K562 (cell line): ENCODE measurements around the gene SFPQ. TPM values are rescaled to one million over a fixed set of nuclear protein-coding genes. Genes with fewer than 3 reads are reported as not detected.

ENCODE experiments used
- ATAC-seq: fragments of 200-7000 bp; cut with Tn5 transposase; 3 replicates; pipeline ENCODE4 v1.9.1; 2020; ENCODE audit warnings: moderate library complexity
- BruUV-seq: library from RNA; stranded (reverse); fragments of 400-500 nt; replicated peaks from 2 replicates; lab custom pipeline; 2021; lab: Mats Ljungman, UMichigan
- CTCF ChIA-PET: fragments of 300-600 bp; formaldehyde crosslinking; extraction: SDS; loops from one replicate; lab custom pipeline; 2021; ENCODE audit warnings: low intra/inter-chr PET ratio; lab: Yijun Ruan, JAX
- POLR2A ChIA-PET: fragments of 300-600, 350-650 bp; sonication (Branson Sonifier 250); formaldehyde crosslinking; extraction: SDS; loops from one replicate; lab custom pipeline; 2021; ENCODE audit warnings: antibody characterized with exemption, inconsistent platforms; lab: Yijun Ruan, JAX
- DNase-seq, 4 experiments: peaks; one replicate each; pipeline versions ENCODE4 v3.0.0 to v3.0.0-alpha.2; 2011 to 2018; ENCODE audit warnings: low spot score in 3 of 4, mixed read lengths in 3 of 4; ENCODE audit errors: extremely low read depth in 1 of 4
- FAIRE-seq: peaks from 2 replicates; lab custom pipeline; 2011; peaks lifted over from hg19 to GRCh38; lab: Jason Lieb, UNC
- H2AFZ ChIP-seq: 2 replicates; pipeline ENCODE4 v1.6.0; 2011; ENCODE audit warnings: low read depth, low read length, control low read depth, inconsistent platforms
- H3K27ac ChIP-seq: fragments of 200-600 bp; 3 replicates; pipeline ENCODE4 v1.8.0; 2011; ENCODE audit warnings: low read depth, mild to moderate bottlenecking, control low read depth, inconsistent platforms, low read length, moderate library complexity, mixed read lengths; ENCODE audit errors: extremely low read depth
- H3K27me3 ChIP-seq, 2 experiments: fragments of 300-600 bp in 1 of 2; 2 replicates in 1 of 2; 3 replicates in 1 of 2; pipeline versions ENCODE4 v1.6.0 to v1.8.0; 2011; ENCODE audit warnings: inconsistent platforms in 2 of 2, low read length in 2 of 2, mild to moderate bottlenecking in 1 of 2, mixed read lengths in 1 of 2, moderate library complexity in 1 of 2; ENCODE audit not compliant: control insufficient read depth in 2 of 2, insufficient read depth in 2 of 2
- H3K36me3 ChIP-seq: fragments of 300-600 bp; 3 replicates; pipeline ENCODE4 v1.8.0; 2011; ENCODE audit warnings: mild to moderate bottlenecking, low read length, inconsistent platforms; ENCODE audit not compliant: control insufficient read depth, insufficient read depth
- H3K4me1 ChIP-seq, 2 experiments: fragments of 200-600 bp in 1 of 2; replicated peaks in 1 of 2; 2 replicates in 1 of 2; 3 replicates in 1 of 2; pipeline versions ENCODE4 v1.5.1 to v1.8.0; 2011; ENCODE audit warnings: inconsistent platforms in 2 of 2, low read length in 2 of 2, mild to moderate bottlenecking in 1 of 2, mixed read lengths in 1 of 2, moderate library complexity in 1 of 2; ENCODE audit not compliant: control insufficient read depth in 2 of 2, insufficient read depth in 2 of 2
- H3K4me2 ChIP-seq: 2 replicates; pipeline ENCODE4 v1.6.1; 2011; ENCODE audit warnings: low read length, control low read depth, inconsistent platforms, mixed read lengths; ENCODE audit not compliant: insufficient read depth
- H3K4me3 ChIP-seq: fragments of 200-600 bp; sonication (generic), shearing (Covaris generic); 2 replicates; pipeline ENCODE4 v1.5.1; 2016; ENCODE audit warnings: control low read depth, inconsistent platforms
- H3K79me2 ChIP-seq: fragments of 200-600 bp; 3 replicates; pipeline ENCODE4 v1.8.0; 2011; ENCODE audit warnings: low read length, inconsistent platforms; ENCODE audit not compliant: control insufficient read depth, insufficient read depth
- H3K9ac ChIP-seq, 2 experiments: 2 replicates each; pipeline versions ENCODE4 v1.6.0 to v1.6.1; 2011; ENCODE audit warnings: low read depth in 2 of 2, low read length in 2 of 2, control low read depth in 1 of 2, inconsistent platforms in 1 of 2, mild to moderate bottlenecking in 1 of 2, mixed read lengths in 1 of 2; ENCODE audit not compliant: insufficient read depth in 1 of 2
- H3K9me1 ChIP-seq: one replicate; pipeline ENCODE4 v1.6.0; 2011; ENCODE audit warnings: inconsistent platforms, mild to moderate bottlenecking, low read length, moderate library complexity; ENCODE audit not compliant: control insufficient read depth, insufficient read depth
- H3K9me3 ChIP-seq: replicated peaks from 2 replicates; pipeline ENCODE4 v1.5.1; 2011; ENCODE audit warnings: low read depth, low read length, inconsistent platforms; ENCODE audit not compliant: control insufficient read depth, insufficient read depth
- H4K20me1 ChIP-seq: replicated peaks from 2 replicates; pipeline ENCODE4 v1.6.1; 2011; ENCODE audit warnings: low read length, inconsistent platforms, mixed read lengths; ENCODE audit not compliant: control insufficient read depth, insufficient read depth
- ATF1 ChIP-seq, 2 experiments: fragments of 450-650 bp in 1 of 2; IDR thresholded peaks; 2 replicates each; pipeline ENCODE4 v1.6.1; 2016; ENCODE audit warnings: missing compliant biosample characterization in 1 of 2, missing genetic modification characterization in 1 of 2
- EP400 ChIP-seq: fragments of 450-650 bp; IDR thresholded peaks from 2 replicates; pipeline ENCODE4 v1.6.1; 2017; ENCODE audit warnings: antibody characterized with exemption, mild to moderate bottlenecking, moderate library complexity
- ERF ChIP-seq: fragments of 450-650 bp; formaldehyde crosslinking; IDR thresholded peaks from 2 replicates; pipeline ENCODE4 v1.4.0; 2020; ENCODE audit warnings: mild to moderate bottlenecking, mixed read lengths
- HDAC2 ChIP-seq: fragments of 450-650 bp; IDR thresholded peaks from 2 replicates; pipeline ENCODE4 v1.6.1; 2016; ENCODE audit warnings: mild to moderate bottlenecking
- MNT ChIP-seq, 2 experiments: fragments of 450-650 bp; conservative IDR thresholded peaks; 2 replicates each; pipeline ENCODE4 v1.6.1; 2017; ENCODE audit warnings: mild to moderate bottlenecking in 2 of 2, moderate library complexity in 2 of 2
- PHF21A ChIP-seq: fragments of 450-650 bp; IDR thresholded peaks from 2 replicates; pipeline ENCODE4 v1.6.1; 2017; ENCODE audit warnings: low read depth, borderline replicate concordance
- PKNOX1 ChIP-seq: fragments of 450-650 bp; IDR thresholded peaks from 2 replicates; pipeline ENCODE4 v1.6.1; 2016
- POLR2A ChIP-seq: fragments of 450-650 bp; conservative IDR thresholded peaks from 2 replicates; pipeline ENCODE4 v1.6.1; 2016
- POLR2H ChIP-seq: IDR thresholded peaks from 2 replicates; pipeline ENCODE4 v1.6.1; 2016; ENCODE audit warnings: missing genetic modification characterization, low read depth, mild to moderate bottlenecking, control low read depth, missing compliant biosample characterization, moderate library complexity
- TBP ChIP-seq: optimal IDR thresholded peaks from 2 replicates; pipeline ENCODE3; 2011; ENCODE audit warnings: low read depth, low read length, improper control_type of control experiment
- THAP12 ChIP-seq: fragments of 250-450 bp; sonication (Bioruptor Pico); IDR thresholded peaks from 2 replicates; pipeline ENCODE4 v1.9.0; 2021; ENCODE audit warnings: mild to moderate bottlenecking, inconsistent platforms
- ZBED1 ChIP-seq: IDR thresholded peaks from 2 replicates; pipeline ENCODE4 v1.6.1; 2014
- WGBS: fragments of 100-300 bp; shearing (Covaris generic); methylation state at CpG from one replicate; pipeline ENCODE4 v1.1.6; 2016; ENCODE audit warnings: low coverage, mixed read lengths; ENCODE audit not compliant: insufficient coverage; ENCODE audit errors: missing lambda C conversion rate; 5-methylcytosine and 5-hydroxymethylcytosine counted together
- in situ Hi-C: fragments of 300-500 bp; cut with MboI; formaldehyde crosslinking; loops from 4 replicates; pipeline ENCODE4 v1.15.0; 2018; ENCODE audit warnings: inconsistent platforms, mixed read lengths
- intact Hi-C: fragments of 100-400 bp; cut with micrococcal nuclease; formaldehyde crosslinking; loops from 2 replicates; pipeline ENCODE4 v1.14.2; 2022
- polyA plus RNA-seq, 8 experiments: library from polyadenylated mRNA; depleted of rRNA in 4 of 8; stranded (reverse) in 5 of 8; unstranded in 3 of 8; fragments of >200 nt; fragmentation: Nextera tagmentation in 2 of 8; fragmentation: Illumina TruSeq in 1 of 8; extraction: Ambion mirVana in 2 of 8; extraction: Trizol in 1 of 8; gene quantifications; 2 replicates each; pipeline versions ENCODE4 v1.2.1 to v1.2.3, GENCODE V29; 2011 to 2014; ENCODE audit warnings: inconsistent platforms in 1 of 8, missing spikeins in 1 of 8
- total RNA-seq, 7 experiments: library from RNA; depleted of rRNA in 6 of 7; stranded (reverse); fragments of >200 nt in 6 of 7; fragmentation: Illumina TruSeq in 2 of 7; extraction: Trizol in 2 of 7; gene quantifications; 2 replicates each; pipeline versions ENCODE4 v1.2.1 to v1.2.3, GENCODE V29; 2011 to 2021; ENCODE audit warnings: low replicate concordance in 1 of 7
- TF ChIP-seq, protein P1 (sequence below): fragments of 450-650 bp; IDR thresholded peaks from 2 replicates; pipeline ENCODE4 v1.6.1; 2016; ENCODE audit warnings: mild to moderate bottlenecking
- TF ChIP-seq, protein P2 (sequence below): sonication (generic); formaldehyde crosslinking; IDR thresholded peaks from 2 replicates; pipeline ENCODE4 v1.4.0; 2020; ENCODE audit warnings: mild to moderate bottlenecking, missing genetic modification reagents

SFPQ gene
- total and polyA plus RNA-seq, 9 of the 15 experiments (the other 6 are each of a cell fraction or from before 2014, with no cell fraction given) = 69.7 to 562 (median 399) TPM

GRCh38 chr1:35175602-35176001 lies 17.3 kb downstream of the SFPQ start:
- Histone ChIP-seq H3K4me3 (no peak overlapping the region), H3K36me3 (peaks cover 57% of the 10 kb centered on the region), H2AFZ (no peak overlapping the region), H3K9me1 (no peaks in the 10 kb centered on the region), H3K4me1 (peaks cover 0 to 4% of the 10 kb centered on the region in 2 experiments; a peak in 1 of 5 replicates), H4K20me1 (peaks cover 25% of the 10 kb centered on the region), H3K9ac (no peak overlapping the region), H3K27me3 (no peaks in the 10 kb centered on the region), H3K27ac (no peak overlapping the region), H3K79me2 (peaks cover 22% of the 10 kb centered on the region), H3K9me3 (no peaks in the 10 kb centered on the region), H3K4me2 (no peak overlapping the region)
- FAIRE-seq (no peak), DNase-seq (no peak), ATAC-seq (peak; percentile 2; the same call in 1 of the 3 replicates)
- BruUV-seq = no TSS peak
- POLR2A ChIA-PET = interaction anchor here (0.6 to 2.0 kb wide), 4 partner anchors 10 to 90 kb away, joined by 3 to 6 read pairs (median 4); no protein-coding TSS in a partner anchor
- intact Hi-C loops = no loop called here
- CTCF ChIA-PET = no interaction called here
- in situ Hi-C loops = no loop called here
- WGBS = 60% methylated on average over 1 of the region's 1 CpG
- TF ChIP-seq PHF21A = no peak
- TF ChIP-seq HDAC2 = no peak
- no peak for TF ChIP-seq TBP
- no peak for TF ChIP-seq ZBED1
- TF ChIP-seq, protein P1, sequence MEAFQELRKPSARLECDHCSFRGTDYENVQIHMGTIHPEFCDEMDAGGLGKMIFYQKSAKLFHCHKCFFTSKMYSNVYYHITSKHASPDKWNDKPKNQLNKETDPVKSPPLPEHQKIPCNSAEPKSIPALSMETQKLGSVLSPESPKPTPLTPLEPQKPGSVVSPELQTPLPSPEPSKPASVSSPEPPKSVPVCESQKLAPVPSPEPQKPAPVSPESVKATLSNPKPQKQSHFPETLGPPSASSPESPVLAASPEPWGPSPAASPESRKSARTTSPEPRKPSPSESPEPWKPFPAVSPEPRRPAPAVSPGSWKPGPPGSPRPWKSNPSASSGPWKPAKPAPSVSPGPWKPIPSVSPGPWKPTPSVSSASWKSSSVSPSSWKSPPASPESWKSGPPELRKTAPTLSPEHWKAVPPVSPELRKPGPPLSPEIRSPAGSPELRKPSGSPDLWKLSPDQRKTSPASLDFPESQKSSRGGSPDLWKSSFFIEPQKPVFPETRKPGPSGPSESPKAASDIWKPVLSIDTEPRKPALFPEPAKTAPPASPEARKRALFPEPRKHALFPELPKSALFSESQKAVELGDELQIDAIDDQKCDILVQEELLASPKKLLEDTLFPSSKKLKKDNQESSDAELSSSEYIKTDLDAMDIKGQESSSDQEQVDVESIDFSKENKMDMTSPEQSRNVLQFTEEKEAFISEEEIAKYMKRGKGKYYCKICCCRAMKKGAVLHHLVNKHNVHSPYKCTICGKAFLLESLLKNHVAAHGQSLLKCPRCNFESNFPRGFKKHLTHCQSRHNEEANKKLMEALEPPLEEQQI = no peak
- TF ChIP-seq, protein P2, sequence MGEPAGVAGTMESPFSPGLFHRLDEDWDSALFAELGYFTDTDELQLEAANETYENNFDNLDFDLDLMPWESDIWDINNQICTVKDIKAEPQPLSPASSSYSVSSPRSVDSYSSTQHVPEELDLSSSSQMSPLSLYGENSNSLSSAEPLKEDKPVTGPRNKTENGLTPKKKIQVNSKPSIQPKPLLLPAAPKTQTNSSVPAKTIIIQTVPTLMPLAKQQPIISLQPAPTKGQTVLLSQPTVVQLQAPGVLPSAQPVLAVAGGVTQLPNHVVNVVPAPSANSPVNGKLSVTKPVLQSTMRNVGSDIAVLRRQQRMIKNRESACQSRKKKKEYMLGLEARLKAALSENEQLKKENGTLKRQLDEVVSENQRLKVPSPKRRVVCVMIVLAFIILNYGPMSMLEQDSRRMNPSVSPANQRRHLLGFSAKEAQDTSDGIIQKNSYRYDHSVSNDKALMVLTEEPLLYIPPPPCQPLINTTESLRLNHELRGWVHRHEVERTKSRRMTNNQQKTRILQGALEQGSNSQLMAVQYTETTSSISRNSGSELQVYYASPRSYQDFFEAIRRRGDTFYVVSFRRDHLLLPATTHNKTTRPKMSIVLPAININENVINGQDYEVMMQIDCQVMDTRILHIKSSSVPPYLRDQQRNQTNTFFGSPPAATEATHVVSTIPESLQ = no peak
- TF ChIP-seq EP400 = no peak
- no peak for TF ChIP-seq ATF1 (CRISPR knock-in tag; IDR thresholded peaks at IDR 0.05)
- no peak for TF ChIP-seq ATF1 (tag; IDR thresholded peaks at IDR 0.05)
- 0 out of 2 replicates have a peak, but pooled peaks have one; percentile 17 for TF ChIP-seq THAP12
- TF ChIP-seq POLR2H (tag) = peak; percentile 24; the same call in 1 of the 2 replicates
- peak; percentile 10 for TF ChIP-seq POLR2A
- no peak for TF ChIP-seq ERF (CRISPR knock-in tag)
- TF ChIP-seq PKNOX1 = no peak
- TF ChIP-seq MNT (conservative IDR thresholded peaks at IDR 0.05) = no peak
